Heart right ventricle (tissue), 16 donors: ENCODE data around the gene PRKACG. TPM values are rescaled to one million over a fixed set of nuclear protein-coding genes. Genes with fewer than 3 reads are reported as not detected.
A peak's percentile ranks its signal among the peaks of the same experiment; 100 is the strongest.

ENCODE experiments used
- ATAC-seq, 8 donors: fragments of 200-7000 bp; cut with Tn5 transposase; one replicate each; pipeline ENCODE4 v1.9.1; 2020; ENCODE audit warnings: mild to moderate bottlenecking in 8 of 8, moderate library complexity in 8 of 8, moderate number of reproducible peaks in 1 of 8
- DNase-seq, 2 donors: peaks; one replicate each; pipeline ENCODE4 v3.0.0-alpha.2; 2020
- H3K27ac ChIP-seq, 10 donors: fragments of 200-600 bp; sonication (generic) in 2 of 10; one replicate each; pipeline versions ENCODE4 v1.5.0 to v1.8.0; 2020 to 2022; ENCODE audit warnings: mild to moderate bottlenecking in 3 of 10
- H3K27me3 ChIP-seq, 7 donors: fragments of 200-600 bp; one replicate each; pipeline ENCODE4 v1.8.0; 2021 to 2022; ENCODE audit warnings: mild to moderate bottlenecking in 2 of 7
- H3K36me3 ChIP-seq, 9 donors: fragments of 200-600 bp; sonication (generic) in 1 of 9; one replicate each; pipeline versions ENCODE4 v1.5.0 to v1.8.0; 2020 to 2022; ENCODE audit warnings: mild to moderate bottlenecking in 2 of 9
- H3K4me1 ChIP-seq, 9 donors: fragments of 200-600 bp; sonication (generic) in 1 of 9; one replicate each; pipeline versions ENCODE4 v1.5.0 to v1.8.0; 2020 to 2022; ENCODE audit warnings: mild to moderate bottlenecking in 4 of 9
- H3K4me3 ChIP-seq, 10 donors: fragments of 200-600 bp; sonication (generic) in 2 of 10; one replicate each; pipeline versions ENCODE4 v1.5.0 to v1.8.0; 2020 to 2022; ENCODE audit warnings: mild to moderate bottlenecking in 7 of 10, moderate library complexity in 2 of 10
- H3K9me3 ChIP-seq, 11 donors: fragments of 200-600 bp in 10 of 11; sonication (generic) in 2 of 11; one replicate each; pipeline versions ENCODE4 v1.5.0 to v1.8.0; 2013 to 2022; ENCODE audit warnings: mild to moderate bottlenecking in 2 of 11, control low read depth in 1 of 11, moderate library complexity in 1 of 11
- WGBS, 2 donors: extraction: QIAGEN DNeasy Blood & Tissue Kit; methylation state at CpG; one replicate each; pipeline ENCODE4 v1.1.7; 2013; ENCODE audit warnings: inconsistent platforms in 1 of 2; 5-methylcytosine and 5-hydroxymethylcytosine counted together
- intact Hi-C, 10 donors: fragments of 100-400 bp; cut with DNase I; formaldehyde crosslinking; loops; one replicate each; pipeline versions ENCODE4 v1.11.1 to v1.14.2; 2022
- polyA plus RNA-seq, 2 donors: library from polyadenylated mRNA; stranded (reverse); fragments of 200-250 nt; gene quantifications; one replicate each; pipeline ENCODE4 v1.2.3, GENCODE V29; 2013
- total RNA-seq, 10 donors: library from RNA; stranded (reverse); fragmentation: NEBNext Ultra II Directional in 3 of 10; extraction: Animal tissue kit (Norgen Biotek cat#: 25700) in 3 of 10; gene quantifications; one replicate each; pipeline versions ENCODE4 v1.2.1 to v1.2.4, GENCODE V29; 2021 to 2023
- TF ChIP-seq, protein P1 (sequence below), 9 donors: fragments of 200-600 bp; sonication (generic) in 2 of 9; IDR thresholded peaks; one replicate each; pipeline versions ENCODE4 v1.5.0 to v1.8.0; 2021 to 2022; ENCODE audit warnings: antibody characterized with exemption in 9 of 9, mild to moderate bottlenecking in 5 of 9, moderate library complexity in 1 of 9
- donor health status: Arrhythmogenic right ventricular cardiomyopathy.
- donor health status: ischemic (EF 13 %, LVEDD 7.1; RV severe dilation, severe dysfunction).
- donor health status: healthy with polysubstance abuse.
- donor health status: DM: no; HTN: yes; CAD: no.
- donor health status: DM: no; HTN: no; CAD: no.
- donor health status: ischemic (EF 25% LVEDD 6.9; RV normal size, moderate dysfunction).
- donor health status: ischemic (EF 25% LVEDD 5.7; RV mildly dilated, moderate dysfunction).
- donor health status: healthy.
- donor health status: DM: yes; HTN: yes; CAD: no.
- donor health status: Ischemic cardiomyopathy.
- donor health status: ischemic (EF 35%, LVEDD 5.7; RV mildly dilated, moderate dysfunction).
- donor health status: nonischemic (EF 11% LVEDD 7.7; RV severe dilation, severe dysfunction).
- donor health status: DM: yes; HTN: yes; CAD: no.
- donor health status: PGD.
- donor health status: ischemic (EF 29% LVEDD 5.4; RV normal size, mild dysfunction).
- donor health status: nonischemic (EF 23%, LVEDD 6.1; RV moderate dilation, normal function).

PRKACG gene
- total and polyA plus RNA-seq, 12 donors, result not detected

GRCh38 chr9:68998812-68999211, 15.1 kb downstream of the PRKACG start:
- H3K27ac ChIP-seq, result peak overlapping the region; percentile 10 to 72 (median 57)
- no peak overlapping the region for H3K4me3 ChIP-seq
- no peaks in the 10 kb centered on the region for H3K27me3 ChIP-seq
- no peaks in the 10 kb centered on the region for H3K9me3 ChIP-seq
- no peaks in the 10 kb centered on the region for H3K36me3 ChIP-seq
- 41 to 49% methylated on average over 5 of the region's 5 CpGs for WGBS, 2 donors
- peaks cover 0 to 45% (median 26%) of the 10 kb centered on the region in 9 donors for H3K4me1 ChIP-seq
- intact Hi-C loops, result loop anchor here in 8 of 10 donors (1.0 to 10.0 kb wide), 12 partner anchors 47 to 417 kb away; partner anchors contain the start of gene PIP5K1B (in 5 of the 8)
- TF ChIP-seq, protein P1, sequence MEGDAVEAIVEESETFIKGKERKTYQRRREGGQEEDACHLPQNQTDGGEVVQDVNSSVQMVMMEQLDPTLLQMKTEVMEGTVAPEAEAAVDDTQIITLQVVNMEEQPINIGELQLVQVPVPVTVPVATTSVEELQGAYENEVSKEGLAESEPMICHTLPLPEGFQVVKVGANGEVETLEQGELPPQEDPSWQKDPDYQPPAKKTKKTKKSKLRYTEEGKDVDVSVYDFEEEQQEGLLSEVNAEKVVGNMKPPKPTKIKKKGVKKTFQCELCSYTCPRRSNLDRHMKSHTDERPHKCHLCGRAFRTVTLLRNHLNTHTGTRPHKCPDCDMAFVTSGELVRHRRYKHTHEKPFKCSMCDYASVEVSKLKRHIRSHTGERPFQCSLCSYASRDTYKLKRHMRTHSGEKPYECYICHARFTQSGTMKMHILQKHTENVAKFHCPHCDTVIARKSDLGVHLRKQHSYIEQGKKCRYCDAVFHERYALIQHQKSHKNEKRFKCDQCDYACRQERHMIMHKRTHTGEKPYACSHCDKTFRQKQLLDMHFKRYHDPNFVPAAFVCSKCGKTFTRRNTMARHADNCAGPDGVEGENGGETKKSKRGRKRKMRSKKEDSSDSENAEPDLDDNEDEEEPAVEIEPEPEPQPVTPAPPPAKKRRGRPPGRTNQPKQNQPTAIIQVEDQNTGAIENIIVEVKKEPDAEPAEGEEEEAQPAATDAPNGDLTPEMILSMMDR (IDR thresholded peaks at IDR 0.05), result no peak
- DNase-seq, result no peak
- ATAC-seq, result peak in 6 of 8 donors; percentile 14 to 64 (median 54)

DNA sequence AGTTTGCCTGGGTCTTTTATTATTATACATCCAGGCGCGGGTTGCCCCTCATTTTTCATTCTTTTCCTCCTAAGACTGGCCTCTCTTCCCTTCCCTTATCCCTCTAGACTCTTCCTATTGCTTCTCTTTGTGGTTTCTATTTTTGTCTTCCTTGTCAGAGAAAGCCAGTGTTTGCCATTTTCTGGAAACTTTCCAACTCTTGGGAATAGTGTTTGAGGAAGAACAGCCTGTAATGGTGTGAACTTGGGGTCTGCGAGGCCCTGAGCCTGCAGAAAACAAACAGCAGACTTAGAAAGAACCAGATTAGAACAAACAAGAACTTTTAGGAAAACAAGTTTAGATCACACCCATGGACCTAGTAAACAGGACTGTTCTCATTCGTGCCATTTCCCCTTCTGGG, 15.5 kb downstream of the PRKACG start:
- WGBS, 2 donors, result 41 to 45% methylated on average over 4 of the region's 4 CpGs
- H3K27ac ChIP-seq, result peak overlapping the region; percentile 10 to 72 (median 57)
- TF ChIP-seq, protein P1 (IDR thresholded peaks at IDR 0.05), result no peak
- intact Hi-C loops, result loop anchor here in 7 of 10 donors (2.0 to 10.0 kb wide), 11 partner anchors 46 to 416 kb away; partner anchors contain the start of gene PIP5K1B (in 5 of the 7)
- no peaks in the 10 kb centered on the region for H3K27me3 ChIP-seq
- peaks cover 0 to 45% (median 22%) of the 10 kb centered on the region in 9 donors for H3K4me1 ChIP-seq
- H3K36me3 ChIP-seq, result no peaks in the 10 kb centered on the region
- peak in 7 of 8 donors; percentile 22 to 67 (median 46) for ATAC-seq
- no peaks in the 10 kb centered on the region for H3K9me3 ChIP-seq
- no peak overlapping the region for H3K4me3 ChIP-seq
- no peak for DNase-seq

GRCh38 chr9:68997666-68998065, 16.2 kb downstream of the PRKACG start:
- TF ChIP-seq, protein P1 (IDR thresholded peaks at IDR 0.05), result no peak
- no peak overlapping the region for H3K4me3 ChIP-seq
- H3K27me3 ChIP-seq, result no peaks in the 10 kb centered on the region
- intact Hi-C loops, result loop anchor here in 7 of 10 donors (2.0 to 10.0 kb wide), 11 partner anchors 45 to 415 kb away; partner anchors contain the start of gene PIP5K1B (in 5 of the 7)
- H3K36me3 ChIP-seq, result no peaks in the 10 kb centered on the region
- no peaks in the 10 kb centered on the region for H3K9me3 ChIP-seq
- no peak for ATAC-seq
- 75 to 83% methylated on average over 3 of the region's 3 CpGs for WGBS, 2 donors
- peaks cover 0 to 45% (median 20%) of the 10 kb centered on the region in 9 donors for H3K4me1 ChIP-seq
- no peak for DNase-seq
- peak overlapping the region in 5 of 10 donors; percentile 50 to 72 (median 66) for H3K27ac ChIP-seq

DNA sequence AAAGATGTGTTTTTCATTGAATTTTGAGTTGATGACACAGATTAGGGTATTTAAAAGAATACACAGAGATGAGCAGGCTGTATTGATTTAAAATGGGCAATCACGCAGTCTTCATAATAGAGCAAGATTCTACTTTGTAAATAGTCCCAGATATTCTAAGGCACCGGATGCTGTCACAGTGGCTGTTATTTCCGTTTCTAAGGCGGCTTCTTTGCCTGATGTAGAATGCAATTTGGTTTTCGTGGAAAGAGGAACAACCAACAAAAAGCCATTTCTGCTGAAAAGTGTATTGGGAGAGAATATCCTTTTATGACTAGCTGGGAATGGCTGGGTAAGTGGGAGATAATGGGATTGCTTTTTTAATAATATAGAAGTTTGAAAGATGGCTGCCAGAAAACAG, 17.5 kb downstream of the PRKACG start:
- Histone ChIP-seq H3K9me3 (no peaks in the 10 kb centered on the region), H3K36me3 (peaks cover 0 to 2% (median 0%) of the 10 kb centered on the region in 9 donors), H3K27me3 (no peaks in the 10 kb centered on the region), H3K4me1 (peaks cover 0 to 45% (median 20%) of the 10 kb centered on the region in 9 donors), H3K4me3 (no peak overlapping the region), H3K27ac (peak overlapping the region in 7 of 10 donors; percentile 12 to 58 (median 43))
- ATAC-seq (no peak), DNase-seq (no peak)
- 73 to 83% methylated on average over 5 of the region's 5 CpGs for WGBS, 2 donors
- TF ChIP-seq, protein P1 (IDR thresholded peaks at IDR 0.05), result no peak
- intact Hi-C loops, result loop anchor here in 7 of 10 donors (5.0 to 10.0 kb wide), 8 partner anchors 44 to 414 kb away; partner anchors contain the start of gene PIP5K1B (in 4 of the 7)
